ENCODE data around the gene PABPN1. TPM values are rescaled to one million over a fixed set of nuclear protein-coding genes. Genes with fewer than 3 reads are reported as not detected.

Gene PABPN1
- polyA plus RNA-seq, 5 donors, result 191 to 227 (median 216) TPM

Other genes starting within 250 kb of the PABPN1 start
- 100 to 1,000 TPM; 277 to 378 (median 335) TPM for gene ACIN1, start 226.3 kb upstream of the PABPN1 start, polyA plus RNA-seq (ENCODE audit: insufficient read depth in 1 of 5, insufficient read length in 5 of 5, low replicate concordance in 1 of 5)
- gene C14orf119, start 226.0 kb upstream of the PABPN1 start, polyA plus RNA-seq (ENCODE audit: insufficient read depth in 1 of 5, insufficient read length in 5 of 5, low replicate concordance in 1 of 5), result 10 to 100 TPM; 57.4 to 70.3 (median 64.5) TPM
- under 1 TPM in 2 of 5 donors, not detected in 3; 0.05 to 0.06 TPM for gene CIROP, start 216.5 kb upstream of the PABPN1 start, polyA plus RNA-seq (ENCODE audit: insufficient read depth in 1 of 5, insufficient read length in 5 of 5, low replicate concordance in 1 of 5)
- under 1 TPM; 0.10 to 0.23 (median 0.16) TPM for gene CEBPE, start 202.2 kb upstream of the PABPN1 start, polyA plus RNA-seq (ENCODE audit: insufficient read depth in 1 of 5, insufficient read length in 5 of 5, low replicate concordance in 1 of 5)
- 100 to 1,000 TPM; 107 to 140 (median 126) TPM for gene SLC7A8, start 137.8 kb upstream of the PABPN1 start, polyA plus RNA-seq (ENCODE audit: insufficient read depth in 1 of 5, insufficient read length in 5 of 5, low replicate concordance in 1 of 5)
- 1 to 10 TPM in 2 of 5 donors, under 1 TPM in 2, not detected in 1; 0.65 to 1.6 (median 1.1) TPM for gene RNF212B, start 83.5 kb upstream of the PABPN1 start, polyA plus RNA-seq (ENCODE audit: insufficient read depth in 1 of 5, insufficient read length in 5 of 5, low replicate concordance in 1 of 5)
- 10 to 100 TPM; 15.2 to 19.3 (median 16.4) TPM for gene HOMEZ, start 35.3 kb upstream of the PABPN1 start, polyA plus RNA-seq (ENCODE audit: insufficient read depth in 1 of 5, insufficient read length in 5 of 5, low replicate concordance in 1 of 5)
- gene PPP1R3E, start 18.6 kb upstream of the PABPN1 start, polyA plus RNA-seq (ENCODE audit: insufficient read depth in 1 of 5, insufficient read length in 5 of 5, low replicate concordance in 1 of 5), result 10 to 100 TPM; 18.4 to 24.7 (median 22.0) TPM
- gene BCL2L2, start 14.6 kb upstream of the PABPN1 start, polyA plus RNA-seq (ENCODE audit: insufficient read depth in 1 of 5, insufficient read length in 5 of 5, low replicate concordance in 1 of 5), result 10 to 100 TPM; 35.9 to 42.0 (median 37.3) TPM
- 10 to 100 TPM; 26.1 to 41.7 (median 33.6) TPM for gene SLC22A17, start 31.4 kb downstream of the PABPN1 start, polyA plus RNA-seq (ENCODE audit: insufficient read depth in 1 of 5, insufficient read length in 5 of 5, low replicate concordance in 1 of 5)
- gene EFS, start 43.7 kb downstream of the PABPN1 start, polyA plus RNA-seq (ENCODE audit: insufficient read depth in 1 of 5, insufficient read length in 5 of 5, low replicate concordance in 1 of 5), result 10 to 100 TPM; 37.4 to 67.0 (median 49.9) TPM
- gene IL25, start 51.4 kb downstream of the PABPN1 start, polyA plus RNA-seq (ENCODE audit: insufficient read depth in 1 of 5, insufficient read length in 5 of 5, low replicate concordance in 1 of 5), result not detected
- gene CMTM5, start 55.6 kb downstream of the PABPN1 start, polyA plus RNA-seq (ENCODE audit: insufficient read depth in 1 of 5, insufficient read length in 5 of 5, low replicate concordance in 1 of 5), result 1 to 10 TPM; 2.3 to 4.9 (median 3.9) TPM
- gene MYH6, start 86.8 kb downstream of the PABPN1 start, polyA plus RNA-seq (ENCODE audit: insufficient read depth in 1 of 5, insufficient read length in 5 of 5, low replicate concordance in 1 of 5), result under 1 TPM in 2 of 5 donors, not detected in 3; 0.03 to 0.18 TPM
- gene MYH7, start 114.2 kb downstream of the PABPN1 start, polyA plus RNA-seq (ENCODE audit: insufficient read depth in 1 of 5, insufficient read length in 5 of 5, low replicate concordance in 1 of 5), result 10 to 100 TPM in 1 of 5 donors, under 1 TPM in 4; 0.06 to 22.5 (median 0.27) TPM
- 10 to 100 TPM; 60.6 to 75.5 (median 64.0) TPM for gene NGDN, start 148.2 kb downstream of the PABPN1 start, polyA plus RNA-seq (ENCODE audit: insufficient read depth in 1 of 5, insufficient read length in 5 of 5, low replicate concordance in 1 of 5)
- 1 to 10 TPM; 4.4 to 6.1 (median 5.0) TPM for gene ZFHX2, start 230.3 kb downstream of the PABPN1 start, polyA plus RNA-seq (ENCODE audit: insufficient read depth in 1 of 5, insufficient read length in 5 of 5, low replicate concordance in 1 of 5)
- gene THTPA, start 234.8 kb downstream of the PABPN1 start, polyA plus RNA-seq (ENCODE audit: insufficient read depth in 1 of 5, insufficient read length in 5 of 5, low replicate concordance in 1 of 5), result 10 to 100 TPM; 10.7 to 15.3 (median 12.1) TPM
- gene AP1G2, start 246.3 kb downstream of the PABPN1 start, polyA plus RNA-seq (ENCODE audit: insufficient read depth in 1 of 5, insufficient read length in 5 of 5, low replicate concordance in 1 of 5), result 10 to 100 TPM; 62.8 to 94.1 (median 78.2) TPM

Data from right lung (tissue), 5 donors.